ENCODE measurements around the gene MEF2C.

MEF2C gene

DNA sequence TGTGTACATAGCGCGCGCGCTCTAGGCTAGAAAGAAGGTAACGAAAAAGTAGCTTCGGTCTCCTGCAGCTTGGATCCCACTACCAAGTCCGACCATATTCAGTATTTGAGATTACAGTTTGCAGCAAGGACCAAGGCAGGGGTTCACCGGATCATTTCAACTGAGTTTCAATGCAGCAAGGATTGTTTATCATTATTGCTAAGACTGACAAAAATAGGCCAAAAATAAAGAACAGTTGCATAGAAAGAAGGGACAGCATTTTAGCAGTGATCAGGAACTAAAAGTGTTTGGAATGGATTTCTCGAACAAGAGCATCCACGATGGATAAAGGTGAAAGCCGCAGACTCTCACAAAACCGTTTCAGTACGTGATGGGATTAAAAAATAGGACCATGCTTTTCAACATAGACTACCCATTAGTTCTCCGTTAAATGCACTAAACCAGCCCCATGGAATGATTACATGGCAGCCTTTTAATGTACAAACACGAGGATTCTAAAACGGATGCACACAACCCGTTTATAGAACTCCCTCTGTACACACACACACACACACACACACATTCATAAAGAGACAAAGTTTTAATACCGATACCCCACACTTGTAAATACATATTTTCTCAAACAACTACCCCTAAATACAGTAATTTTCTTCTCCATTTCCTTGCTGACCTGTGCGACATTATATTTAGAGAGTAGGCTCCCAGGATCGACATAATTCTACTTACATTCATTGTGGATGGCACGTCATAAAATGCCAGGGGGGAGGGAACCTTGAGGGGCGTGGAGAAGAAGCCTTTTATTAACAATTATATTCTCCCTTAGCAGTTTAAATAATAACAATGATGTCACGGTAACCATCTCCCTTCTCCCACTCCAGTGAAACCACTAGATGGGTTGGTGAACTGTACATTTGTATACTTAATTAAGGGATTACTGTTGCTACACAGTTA, 197.1 kb downstream of the MEF2C start:
- Histone ChIP-seq H3K36me3 (ENCODE audit: insufficient read depth) (no peaks in the 10 kb centered on the region), H3K79me2 (ENCODE audit: insufficient read depth, low read depth) (no peaks in the 10 kb centered on the region), H4K20me1 (ENCODE audit: insufficient read depth) (no peaks in the 10 kb centered on the region), H3K4me3 (IDR thresholded peaks at IDR 0.05; ENCODE audit: insufficient read depth, low read depth, low read length) (no peak overlapping the region), H3K27me3 (ENCODE audit: insufficient read depth, low read depth) (no peaks in the 10 kb centered on the region), H3K4me2 (no peak overlapping the region), H3K4me1 (ENCODE audit: low read depth, poor library complexity, severe bottlenecking) (peaks cover 19% of the 10 kb centered on the region), H2AFZ (ENCODE audit: low read depth) (no peak overlapping the region), H3K9ac (no peak overlapping the region), H3K27ac (no peak overlapping the region)
- TF ChIP-seq, protein P1, sequence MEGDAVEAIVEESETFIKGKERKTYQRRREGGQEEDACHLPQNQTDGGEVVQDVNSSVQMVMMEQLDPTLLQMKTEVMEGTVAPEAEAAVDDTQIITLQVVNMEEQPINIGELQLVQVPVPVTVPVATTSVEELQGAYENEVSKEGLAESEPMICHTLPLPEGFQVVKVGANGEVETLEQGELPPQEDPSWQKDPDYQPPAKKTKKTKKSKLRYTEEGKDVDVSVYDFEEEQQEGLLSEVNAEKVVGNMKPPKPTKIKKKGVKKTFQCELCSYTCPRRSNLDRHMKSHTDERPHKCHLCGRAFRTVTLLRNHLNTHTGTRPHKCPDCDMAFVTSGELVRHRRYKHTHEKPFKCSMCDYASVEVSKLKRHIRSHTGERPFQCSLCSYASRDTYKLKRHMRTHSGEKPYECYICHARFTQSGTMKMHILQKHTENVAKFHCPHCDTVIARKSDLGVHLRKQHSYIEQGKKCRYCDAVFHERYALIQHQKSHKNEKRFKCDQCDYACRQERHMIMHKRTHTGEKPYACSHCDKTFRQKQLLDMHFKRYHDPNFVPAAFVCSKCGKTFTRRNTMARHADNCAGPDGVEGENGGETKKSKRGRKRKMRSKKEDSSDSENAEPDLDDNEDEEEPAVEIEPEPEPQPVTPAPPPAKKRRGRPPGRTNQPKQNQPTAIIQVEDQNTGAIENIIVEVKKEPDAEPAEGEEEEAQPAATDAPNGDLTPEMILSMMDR (conservative IDR thresholded peaks at IDR 0.05; ENCODE audit: low read depth, low read length) = no peak

DNA sequence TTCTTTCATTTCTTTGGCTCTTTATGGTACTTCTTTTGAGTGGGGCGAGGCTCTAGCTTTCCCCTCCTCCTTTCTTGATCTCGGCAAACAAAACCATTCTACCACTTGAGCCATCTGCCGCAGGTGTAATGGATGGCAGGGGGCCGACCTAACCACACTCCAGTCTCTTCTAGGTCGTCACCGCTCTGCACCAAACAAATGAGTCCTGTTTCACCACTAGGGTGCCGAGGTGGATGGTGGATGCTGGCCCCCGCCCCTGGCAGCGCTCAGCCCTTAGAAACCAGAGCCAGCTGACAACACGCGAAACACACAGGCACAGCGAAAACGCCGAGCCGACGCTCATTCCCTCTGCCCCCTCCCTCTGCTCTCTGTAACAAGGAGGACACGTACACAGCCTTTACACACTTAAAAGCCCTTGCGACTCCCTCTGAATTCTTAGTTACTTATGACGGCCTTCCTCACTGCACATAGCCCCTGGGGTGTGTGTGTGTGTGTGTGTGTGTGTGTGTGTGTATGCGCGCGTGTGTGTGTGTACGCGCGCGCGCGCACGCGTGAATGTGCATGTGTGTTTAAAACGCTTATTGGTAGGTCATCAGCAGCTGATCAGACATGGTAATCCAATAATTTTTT, 199.4 kb downstream of the MEF2C start:
- Histone ChIP-seq H3K36me3 (ENCODE audit: insufficient read depth) (no peaks in the 10 kb centered on the region), H3K27me3 (ENCODE audit: insufficient read depth, low read depth) (no peaks in the 10 kb centered on the region), H3K79me2 (ENCODE audit: insufficient read depth, low read depth) (no peaks in the 10 kb centered on the region), H2AFZ (ENCODE audit: low read depth) (peak overlapping the region; percentile 96), H4K20me1 (ENCODE audit: insufficient read depth) (no peaks in the 10 kb centered on the region), H3K4me1 (ENCODE audit: low read depth, poor library complexity, severe bottlenecking) (peaks cover 23% of the 10 kb centered on the region), H3K4me2 (peak overlapping the region; percentile 72), H3K4me3 (IDR thresholded peaks at IDR 0.05; ENCODE audit: insufficient read depth, low read depth, low read length) (no peak overlapping the region), H3K9ac (peak overlapping the region; percentile 66), H3K27ac (peak overlapping the region; percentile 66)
- TF ChIP-seq, protein P1 (conservative IDR thresholded peaks at IDR 0.05; ENCODE audit: low read depth, low read length) = peak; percentile 59

GRCh38 chr5:88682881-88683361, 200.1 kb downstream of the MEF2C start:
- Histone ChIP-seq H4K20me1 (ENCODE audit: insufficient read depth) (no peaks in the 10 kb centered on the region), H3K27me3 (ENCODE audit: insufficient read depth, low read depth) (no peaks in the 10 kb centered on the region), H3K36me3 (ENCODE audit: insufficient read depth) (no peaks in the 10 kb centered on the region), H3K4me1 (ENCODE audit: low read depth, poor library complexity, severe bottlenecking) (peaks cover 23% of the 10 kb centered on the region), H3K9ac (peak overlapping the region; percentile 1; the same call in 1 of the 2 replicates), H3K79me2 (ENCODE audit: insufficient read depth, low read depth) (no peaks in the 10 kb centered on the region), H3K4me2 (peak overlapping the region; percentile 72), H3K4me3 (IDR thresholded peaks at IDR 0.05; ENCODE audit: insufficient read depth, low read depth, low read length) (no peak overlapping the region), H3K27ac (peak overlapping the region; percentile 66), H2AFZ (ENCODE audit: low read depth) (peak overlapping the region; percentile 96; the same call in 1 of the 2 replicates)
- TF ChIP-seq, protein P1 (conservative IDR thresholded peaks at IDR 0.05; ENCODE audit: low read depth, low read length) = no peak

DNA sequence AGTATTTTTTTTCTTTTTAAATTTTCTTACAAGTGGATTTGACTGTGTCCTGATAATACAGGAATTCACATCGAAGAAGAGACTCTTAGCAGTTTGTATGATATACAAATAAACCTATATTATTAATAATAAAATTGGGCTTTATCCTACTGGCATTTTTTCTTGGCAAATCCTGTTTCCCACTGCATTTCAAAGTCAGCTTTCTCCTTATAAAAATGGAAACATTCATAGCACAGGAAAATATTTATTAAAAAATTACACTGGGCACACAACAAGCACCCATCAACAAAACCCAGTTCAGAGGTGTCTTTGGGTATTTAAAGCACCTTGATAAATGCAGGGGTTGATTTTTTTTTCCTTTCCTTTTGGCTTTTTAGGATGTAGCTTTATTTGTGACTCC, 200.9 kb downstream of the MEF2C start:
- Histone ChIP-seq H3K4me3 (IDR thresholded peaks at IDR 0.05; ENCODE audit: insufficient read depth, low read depth, low read length) (no peak overlapping the region), H3K27ac (no peak overlapping the region), H2AFZ (ENCODE audit: low read depth) (no peak overlapping the region), H3K4me1 (ENCODE audit: low read depth, poor library complexity, severe bottlenecking) (peaks cover 30% of the 10 kb centered on the region), H3K9ac (no peak overlapping the region), H3K79me2 (ENCODE audit: insufficient read depth, low read depth) (peaks cover 7% of the 10 kb centered on the region; the same call in 1 of the 2 replicates), H3K36me3 (ENCODE audit: insufficient read depth) (no peaks in the 10 kb centered on the region), H4K20me1 (ENCODE audit: insufficient read depth) (no peaks in the 10 kb centered on the region), H3K27me3 (ENCODE audit: insufficient read depth, low read depth) (no peaks in the 10 kb centered on the region), H3K4me2 (no peak overlapping the region)
- TF ChIP-seq, protein P1 (conservative IDR thresholded peaks at IDR 0.05; ENCODE audit: low read depth, low read length) = no peak

Data from KMS-11 (cell line).